NCI-H1105 treated with DMSO at 0.1 percent for 48 hours (cell line): ENCODE results near the gene C3orf20.
"Not testable (repeated sequence)": the region's sequence is repeated elsewhere in the genome, so short reads cannot be mapped to it uniquely, and the experiment has no call there.

Experiments used
- DNase-seq: peaks from one replicate; lab custom pipeline; 2025; lab: John Stamatoyannopoulos, UW

Gene C3orf20

DNA sequence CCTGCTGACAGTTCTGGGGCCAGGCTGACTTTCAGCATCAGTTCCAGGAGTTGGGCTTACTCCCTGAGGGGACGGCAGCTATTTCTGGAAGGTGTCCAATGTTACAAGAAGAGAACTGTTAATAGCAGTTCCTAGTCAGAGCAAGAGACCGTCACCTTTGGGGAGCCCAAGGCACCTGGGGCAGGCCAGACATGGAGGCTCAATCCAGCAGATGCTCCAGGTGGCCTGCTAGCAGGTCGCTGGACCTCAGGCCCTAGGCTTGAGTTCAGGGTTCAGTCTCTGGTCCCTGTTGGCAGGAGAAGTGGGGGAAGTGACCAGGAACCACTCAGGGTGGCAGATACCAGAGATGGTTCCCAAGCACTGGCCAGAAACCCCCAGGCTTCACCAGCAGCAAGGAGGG lies 25.9 kb downstream of the C3orf20 start:
- no peak for DNase-seq

DNA sequence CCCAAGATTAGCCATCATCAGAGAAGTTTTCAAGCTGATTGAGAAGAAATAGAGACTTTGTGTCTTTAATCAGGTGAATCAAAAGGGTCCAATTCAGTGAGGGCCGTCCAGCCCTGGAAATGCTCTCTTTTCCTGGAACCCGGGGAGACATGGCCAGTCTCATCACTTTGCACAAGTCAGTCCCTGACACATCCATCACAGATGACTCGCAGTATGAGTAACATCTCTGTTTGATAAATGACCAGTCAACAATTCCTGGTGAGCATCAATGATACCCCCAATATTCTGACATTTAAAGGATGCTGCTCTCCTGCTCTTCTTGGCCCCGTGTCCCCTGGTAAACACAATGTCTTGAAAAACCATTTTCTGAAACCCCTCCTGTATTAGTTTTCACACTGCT lies 26.7 kb downstream of the C3orf20 start:
- DNase-seq: no peak

DNA sequence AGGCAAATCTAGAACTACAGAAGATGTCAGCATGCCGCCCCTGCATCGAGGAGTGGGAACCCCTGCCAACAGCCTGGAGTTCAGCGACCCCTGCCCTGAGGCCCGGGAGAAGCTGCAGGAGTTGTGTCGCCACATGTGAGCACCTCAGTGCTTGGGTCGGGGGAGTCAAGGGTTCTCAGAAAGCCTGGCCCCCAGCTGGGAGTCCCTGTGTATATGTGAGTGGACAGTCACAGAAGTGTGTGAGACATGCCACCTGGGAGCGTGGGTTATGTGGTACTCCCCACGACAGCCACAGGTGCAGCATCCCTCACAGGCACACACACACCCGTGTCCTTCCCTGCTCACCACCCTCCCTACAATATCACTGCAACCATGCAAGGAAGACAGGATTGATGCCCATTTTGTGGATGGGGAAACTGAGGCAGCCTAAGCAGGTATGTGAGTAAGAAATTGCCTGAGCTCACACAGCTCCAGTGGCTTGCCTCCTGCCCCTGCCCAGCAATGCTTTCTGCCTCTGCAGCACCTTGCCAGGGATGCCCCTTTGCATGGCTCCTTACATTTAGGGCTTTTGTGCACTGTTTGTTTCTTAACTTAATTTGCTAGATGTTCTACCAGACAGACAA lies 28.3 kb downstream of the C3orf20 start:
- no peak for DNase-seq

DNA sequence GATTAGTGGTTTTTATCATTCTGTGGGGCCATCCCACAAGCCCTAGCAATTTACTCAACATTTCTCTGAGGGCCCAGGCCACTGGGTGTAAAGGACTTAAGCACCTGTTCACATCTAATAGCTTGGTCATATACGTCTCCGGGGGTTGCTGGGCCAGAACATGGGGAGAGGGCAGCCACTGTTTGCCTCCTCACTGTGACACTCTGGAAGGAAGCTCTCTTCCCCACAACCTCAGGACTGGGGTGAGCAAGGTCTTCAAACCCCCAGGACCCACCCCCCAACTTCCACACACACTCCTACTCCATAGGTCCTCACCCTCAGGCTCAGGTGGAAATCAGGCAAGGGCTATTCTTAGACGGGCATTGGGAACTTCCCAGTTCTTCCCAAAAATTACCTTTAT lies 28.9 kb downstream of the C3orf20 start:
- DNase-seq: no peak

DNA sequence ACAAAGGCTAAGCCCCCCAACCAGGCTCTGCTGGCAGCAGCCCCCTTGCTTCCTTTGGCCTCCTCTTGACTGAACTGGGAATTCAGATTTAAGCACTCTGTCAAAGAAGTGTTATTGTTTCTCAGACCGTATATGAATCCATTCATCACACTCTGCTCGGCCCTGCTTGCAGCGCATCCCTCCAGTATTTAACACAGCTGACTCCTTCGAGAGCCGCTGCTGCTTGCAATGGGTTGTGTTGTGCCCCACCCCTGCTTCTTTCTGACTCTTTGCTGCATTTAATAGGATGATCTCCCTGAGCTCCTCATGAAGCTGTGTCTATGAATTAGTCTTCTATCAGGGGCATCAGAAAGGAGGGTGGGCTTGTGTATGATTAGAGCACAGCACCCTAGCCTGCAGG lies 31.2 kb downstream of the C3orf20 start:
- DNase-seq: no peak

DNA sequence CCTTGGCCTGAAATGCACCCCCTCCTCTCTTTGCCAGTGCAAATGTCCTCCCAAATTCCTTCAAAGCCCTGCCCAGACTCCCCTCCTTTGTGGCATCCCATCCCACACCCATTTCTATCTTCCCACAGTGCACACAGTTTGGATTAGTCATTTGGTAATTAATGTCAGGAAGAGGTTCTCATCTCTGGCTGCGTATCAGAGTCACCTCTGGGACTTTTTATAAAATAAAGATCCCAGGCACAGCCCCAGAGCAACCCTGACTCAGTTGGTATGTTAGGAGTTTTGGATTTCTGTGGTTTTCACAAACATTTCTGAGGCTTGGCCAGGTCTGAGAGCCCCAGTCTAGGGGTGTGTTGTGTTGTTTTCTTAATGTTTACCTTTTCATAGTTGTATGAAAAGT lies 41.6 kb downstream of the C3orf20 start:
- no peak for DNase-seq

DNA sequence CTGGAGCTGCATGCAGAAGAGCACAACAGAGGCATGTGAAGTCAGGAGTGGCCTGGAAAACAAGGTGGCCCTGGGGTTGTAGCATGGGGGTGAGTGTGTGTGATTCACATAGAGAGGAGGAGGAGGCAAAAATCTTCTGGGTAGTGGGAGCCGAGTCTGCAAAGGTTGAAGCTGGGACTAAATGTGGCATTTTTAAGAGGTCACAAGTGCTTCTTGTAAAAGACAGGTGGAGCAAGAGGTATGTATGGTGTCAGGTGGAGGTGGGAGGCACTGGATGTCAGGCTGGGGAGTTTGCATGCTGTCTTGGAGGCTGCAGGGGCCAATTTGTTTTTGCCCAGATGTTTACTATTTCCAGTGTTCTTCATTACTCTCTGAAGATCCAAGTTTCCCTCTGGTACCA lies 42.4 kb downstream of the C3orf20 start:
- no peak for DNase-seq

DNA sequence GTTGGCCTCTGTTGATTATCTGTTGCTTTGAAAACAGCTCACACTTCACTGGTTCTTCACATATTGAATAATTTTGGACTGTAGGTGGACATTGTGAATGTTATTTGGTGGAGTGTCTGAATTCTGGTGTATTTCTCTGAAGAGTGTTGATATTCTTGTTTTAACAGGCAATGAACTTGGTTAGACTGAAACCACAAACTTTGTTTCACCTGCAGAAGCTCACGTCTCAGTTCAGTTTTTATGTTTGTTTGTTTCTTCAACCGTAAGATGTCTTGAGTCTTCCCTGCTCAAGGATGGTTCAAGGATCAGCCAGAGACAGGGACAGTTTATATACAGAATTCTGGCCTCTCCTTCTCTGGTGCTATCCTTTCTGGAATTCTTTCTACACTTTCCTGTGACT lies 43.6 kb downstream of the C3orf20 start:
- DNase-seq: no peak

DNA sequence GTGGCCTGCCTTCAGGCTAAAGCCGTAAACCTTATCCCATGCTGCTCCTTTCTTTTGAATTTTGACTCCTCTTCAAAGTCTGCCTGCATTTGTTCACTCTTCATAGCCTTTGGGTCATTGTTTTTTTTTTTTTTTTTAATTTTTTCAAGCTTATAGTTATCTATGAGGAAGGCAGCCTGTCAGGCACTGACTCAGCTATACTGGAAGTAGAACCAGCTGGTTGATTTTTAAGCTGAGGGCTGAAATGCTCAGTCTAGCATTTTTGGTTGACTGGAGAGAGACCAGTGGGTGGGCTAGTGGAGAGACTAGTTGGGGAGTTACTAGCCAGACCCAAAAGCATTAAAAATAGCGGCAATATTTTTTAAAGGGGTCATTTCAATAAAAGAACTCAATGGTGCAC lies 44.1 kb downstream of the C3orf20 start:
- DNase-seq: no peak

DNA sequence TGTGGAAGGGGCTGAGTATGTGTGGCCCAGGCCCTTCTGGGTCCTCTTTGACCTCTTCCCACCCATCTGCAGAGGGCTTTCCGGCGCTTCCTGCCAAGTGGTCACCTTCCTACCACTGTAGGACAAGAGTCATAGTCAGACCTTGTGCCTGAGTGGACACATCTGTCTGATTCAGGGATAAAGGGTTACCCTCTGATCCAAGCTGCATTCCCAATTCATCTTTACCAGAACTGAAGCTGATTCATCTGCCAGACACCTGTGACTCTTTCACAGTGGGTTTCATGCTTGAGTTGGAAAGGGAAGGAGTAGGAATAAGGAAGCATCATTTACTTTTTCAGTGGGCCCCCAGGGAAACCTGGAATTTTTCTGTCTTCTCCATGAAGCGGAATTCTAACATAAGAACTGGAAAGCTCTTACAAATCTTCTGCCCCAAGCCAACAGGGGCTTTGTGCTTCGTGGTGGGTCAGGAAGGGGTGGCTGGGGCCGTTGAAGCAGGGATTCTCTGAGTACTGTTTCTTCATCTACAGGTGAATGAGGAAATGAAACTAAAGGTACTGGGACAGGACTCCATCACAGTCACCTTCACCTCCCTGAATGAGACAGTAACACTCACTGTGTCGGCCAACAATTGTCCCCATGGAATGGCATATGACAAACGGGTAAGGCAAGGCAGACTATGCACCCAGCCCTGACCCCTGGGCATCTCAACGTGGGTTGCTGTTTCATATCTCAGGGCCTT lies 46.4 kb downstream of the C3orf20 start:
- DNase-seq: no peak

DNA sequence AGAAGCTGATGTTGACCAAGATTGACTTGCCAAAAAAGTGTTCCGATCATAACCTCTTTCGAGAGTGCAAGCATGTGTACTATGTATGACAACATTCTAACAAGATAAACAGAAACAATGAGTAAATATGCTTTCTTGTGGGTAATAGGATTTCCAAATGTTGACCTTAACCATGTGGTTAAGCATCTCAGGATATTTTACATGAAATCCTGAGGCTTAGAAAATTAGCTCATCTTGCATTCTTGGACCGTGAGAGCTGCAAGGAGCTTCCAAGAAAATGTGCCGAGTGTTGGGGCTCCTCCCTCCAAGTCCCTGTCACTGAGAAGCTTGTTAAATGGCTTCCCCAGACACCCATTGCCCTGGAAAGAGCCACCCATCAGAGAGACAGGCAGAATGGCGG lies 50.1 kb downstream of the C3orf20 start:
- DNase-seq: no peak

DNA sequence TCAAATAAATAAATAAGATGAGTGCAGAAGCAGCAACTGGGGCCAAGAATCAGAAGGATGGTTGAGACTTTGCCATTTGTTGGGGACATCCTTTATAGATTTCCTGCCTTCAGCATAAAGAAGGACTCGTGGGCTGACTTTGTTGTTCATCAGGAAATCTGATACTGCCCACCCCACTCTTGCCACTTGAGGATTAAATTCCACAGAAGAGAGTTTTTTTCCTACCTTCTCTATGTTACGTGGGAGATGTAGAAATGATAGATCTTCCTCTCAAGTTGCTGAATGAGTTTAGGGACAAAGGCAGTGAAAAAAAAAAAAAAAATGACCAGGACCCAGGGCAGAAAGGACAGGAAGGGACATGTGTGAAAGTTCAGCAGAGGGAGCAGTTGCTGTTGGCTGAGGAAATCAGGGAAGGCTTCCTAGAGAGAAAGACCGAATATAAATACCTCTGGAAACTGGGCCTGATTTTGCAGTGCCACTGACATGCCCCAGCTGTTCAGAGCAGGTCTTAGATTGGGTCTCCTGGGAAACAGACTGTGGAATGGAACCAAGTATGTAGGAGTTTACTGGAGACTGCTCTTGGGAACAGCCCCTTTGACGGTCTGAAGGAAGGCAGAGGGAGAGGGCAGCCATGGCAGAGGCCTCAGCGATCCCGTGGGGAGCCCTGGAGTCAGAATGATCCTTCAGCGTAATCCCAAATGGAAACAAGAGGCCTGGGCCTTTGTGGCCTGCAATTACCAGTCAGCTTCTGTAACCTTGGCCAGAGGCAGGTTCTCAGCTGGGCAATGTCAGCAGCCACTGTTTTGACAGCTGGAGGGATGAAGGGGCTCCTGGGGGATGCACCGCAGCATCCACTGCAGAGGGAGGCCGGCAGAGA lies 50.9 kb downstream of the C3orf20 start:
- DNase-seq: no peak

DNA sequence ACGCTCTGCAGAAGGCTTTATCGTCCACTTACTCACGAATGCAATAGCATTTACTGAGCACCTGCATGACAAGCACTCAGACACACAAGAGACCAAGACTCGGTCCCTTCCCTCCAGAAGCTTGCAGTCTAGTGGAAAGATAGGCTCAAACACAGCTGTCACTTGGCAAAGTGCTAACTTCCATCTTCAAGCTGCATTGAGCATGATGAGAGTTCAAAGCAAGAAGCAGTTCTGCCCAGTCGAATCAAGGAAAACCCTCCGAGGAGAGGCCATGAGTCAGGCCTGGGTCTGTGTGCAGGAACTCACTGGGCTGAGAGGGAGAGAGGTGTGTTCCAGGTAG lies 51.5 kb downstream of the C3orf20 start:
- no peak for DNase-seq

DNA sequence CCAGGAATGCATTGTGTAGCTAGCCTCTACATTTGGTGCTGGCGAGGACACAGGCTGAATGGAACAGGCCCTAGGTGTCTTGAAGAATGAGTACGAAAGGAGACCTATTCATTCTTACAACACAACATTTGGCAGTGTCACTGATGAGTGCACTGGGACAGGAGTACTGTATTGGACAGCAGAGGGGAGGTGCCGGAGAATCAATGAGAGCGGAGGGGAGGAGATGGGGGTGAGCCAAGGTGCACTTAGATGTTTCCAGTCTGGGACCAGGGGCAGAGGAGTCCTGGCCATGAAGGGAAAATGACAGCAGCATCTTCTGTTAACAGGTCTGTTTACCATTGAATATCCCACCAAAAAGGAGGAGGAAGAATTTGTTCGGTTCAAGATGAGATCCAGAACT lies 53.2 kb downstream of the C3orf20 start:
- DNase-seq: no peak

DNA sequence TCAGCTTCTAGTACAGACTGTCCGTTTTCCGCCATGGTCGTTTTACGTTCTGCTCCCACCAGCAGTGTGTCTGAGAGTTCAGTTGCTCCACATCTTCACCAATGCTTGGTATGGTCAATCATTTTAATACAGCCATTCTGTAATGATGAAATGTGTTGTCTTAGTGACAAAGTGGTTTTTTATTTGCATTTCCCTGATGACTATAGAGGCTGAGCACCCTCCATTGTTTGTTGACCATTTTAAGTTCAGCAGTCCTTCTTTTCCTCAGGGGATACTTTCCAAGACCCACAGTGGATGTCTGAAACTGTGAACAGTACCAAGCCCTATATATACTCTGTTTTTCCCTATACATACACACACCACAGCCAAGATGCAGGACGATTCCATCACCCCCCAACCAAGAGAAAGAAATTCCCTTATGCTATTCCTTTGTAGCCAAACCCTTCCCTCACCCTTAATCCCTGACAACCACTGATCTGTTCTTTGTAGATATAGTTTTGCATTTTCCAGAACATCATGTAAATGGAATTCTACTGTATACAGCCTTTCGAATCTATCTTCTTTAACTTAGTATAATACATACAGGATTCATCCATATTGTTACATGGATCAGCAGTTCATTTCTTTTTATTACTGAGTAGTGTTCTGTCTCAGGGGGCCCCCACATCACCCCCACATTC lies 55.9 kb downstream of the C3orf20 start:
- no peak for DNase-seq

DNA sequence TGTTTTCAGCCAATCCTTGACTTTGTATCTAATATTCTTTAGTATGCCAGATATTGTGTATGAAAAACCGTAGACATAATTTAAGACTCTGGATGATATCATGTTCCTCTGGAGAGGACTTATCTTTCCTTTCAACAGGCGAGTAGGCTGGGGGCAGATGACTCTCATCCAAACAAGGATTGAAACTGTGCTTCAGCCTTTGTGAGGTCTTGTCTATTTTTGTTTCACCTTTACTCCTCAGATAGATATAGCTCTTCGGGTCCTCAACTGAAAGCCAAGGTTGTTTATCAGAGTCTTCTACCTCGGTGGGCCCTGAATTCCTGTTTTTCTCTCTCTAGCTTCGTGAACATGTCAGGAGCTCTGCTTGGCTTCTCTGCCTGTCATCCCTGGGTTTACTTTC lies 66.0 kb downstream of the C3orf20 start:
- no peak for DNase-seq

DNA sequence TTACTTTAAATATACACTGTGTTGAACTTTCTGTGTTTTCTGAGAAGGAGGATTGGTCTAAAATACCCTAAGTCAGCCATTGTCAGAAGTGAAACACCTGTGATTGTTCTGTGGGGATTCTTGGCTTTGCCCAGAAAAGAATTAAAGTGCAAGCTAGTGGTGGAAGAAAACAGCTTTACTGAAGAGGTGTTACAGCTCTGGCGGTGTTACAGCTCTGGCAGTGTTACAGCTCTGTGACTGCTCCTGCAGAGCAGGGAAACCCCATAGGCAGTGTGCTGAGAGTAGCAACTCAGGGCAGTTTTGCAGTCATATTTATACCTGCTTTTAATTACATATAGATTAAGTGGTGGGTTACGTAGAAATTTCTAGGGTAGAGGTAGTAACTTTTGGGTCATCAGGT lies 66.6 kb downstream of the C3orf20 start:
- no peak for DNase-seq

DNA sequence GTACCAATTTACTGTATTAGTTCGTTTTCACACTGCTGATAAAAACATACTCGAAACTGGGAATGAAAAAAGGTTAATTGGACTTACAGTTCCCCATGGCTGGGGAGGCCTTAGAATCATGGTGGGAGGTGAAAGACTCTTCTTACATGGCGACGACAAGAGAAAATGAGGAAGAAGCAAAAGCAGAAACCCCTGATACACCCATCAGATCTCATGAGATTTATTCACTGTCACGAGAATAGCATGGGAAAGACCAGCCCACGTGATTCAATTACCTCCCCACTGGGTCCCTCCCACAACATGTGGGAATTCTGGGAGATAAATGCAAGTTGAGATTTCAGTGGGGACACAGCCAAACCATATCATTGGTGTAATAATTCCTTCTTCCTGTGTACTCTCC lies 69.6 kb downstream of the C3orf20 start:
- DNase-seq: no peak

DNA sequence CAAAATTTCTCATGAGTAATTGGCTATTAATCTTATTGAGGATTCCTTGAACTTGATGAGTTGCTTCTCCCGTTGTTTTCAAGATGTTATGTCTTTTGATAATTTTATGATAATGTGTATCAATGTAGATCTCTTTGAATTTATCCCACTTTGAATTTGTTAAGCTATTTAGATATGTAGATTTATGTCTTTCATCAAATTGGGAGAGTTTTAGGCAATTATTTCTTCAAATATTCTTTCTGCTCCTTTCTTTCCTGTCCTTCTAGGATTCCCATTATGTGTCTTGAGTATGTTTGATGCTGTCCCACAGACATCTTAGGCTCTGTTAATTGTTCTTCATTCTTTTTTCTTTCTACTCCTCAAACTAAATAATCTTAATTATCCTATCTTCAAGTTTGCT lies 75.7 kb downstream of the C3orf20 start:
- no peak for DNase-seq

DNA sequence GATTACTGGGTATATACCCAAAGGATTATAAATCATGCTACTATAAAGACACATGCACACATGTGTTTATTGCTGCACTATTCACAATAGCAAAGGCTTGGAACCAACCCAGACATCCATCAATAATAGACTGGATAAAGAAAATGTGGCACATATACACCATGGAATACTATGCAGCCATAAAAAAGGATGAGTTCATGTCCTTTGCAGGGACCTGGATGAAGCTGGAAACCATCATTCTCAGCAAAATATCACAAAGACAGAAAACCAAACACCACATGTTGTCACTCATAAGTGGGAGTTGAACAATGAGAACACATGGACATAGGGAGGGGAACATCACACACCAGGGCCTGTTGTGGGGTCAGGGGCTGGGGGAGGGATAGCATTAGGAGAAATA lies 78.0 kb downstream of the C3orf20 start:
- DNase-seq: not testable (repeated sequence)

DNA sequence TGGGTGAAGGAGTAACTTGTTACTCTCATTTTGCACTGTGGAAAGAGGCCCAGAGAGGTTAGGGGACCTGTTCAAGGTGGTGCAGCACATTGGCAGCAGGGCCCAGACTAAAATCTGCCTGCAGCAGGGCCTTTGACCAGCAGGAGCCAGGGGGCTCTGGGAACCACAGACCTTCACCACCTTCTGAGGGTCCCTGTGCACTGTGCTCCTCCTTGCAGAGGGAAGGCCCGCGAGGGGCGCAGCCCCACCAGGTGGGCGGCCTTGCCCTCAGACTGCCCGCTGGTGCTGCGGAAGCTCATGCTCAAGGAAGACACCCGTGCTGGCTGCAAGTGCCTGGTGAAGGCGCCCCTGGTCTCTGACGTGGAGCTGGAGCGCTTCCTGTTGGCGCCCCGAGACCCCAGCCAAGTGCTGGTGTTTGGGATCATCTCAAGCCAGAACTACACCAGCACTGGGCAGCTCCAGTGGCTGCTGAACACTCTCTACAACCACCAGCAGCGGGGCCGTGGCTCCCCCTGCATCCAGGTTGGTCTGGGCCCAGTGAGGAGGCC lies 82.3 kb downstream of the C3orf20 start:
- no peak for DNase-seq

DNA sequence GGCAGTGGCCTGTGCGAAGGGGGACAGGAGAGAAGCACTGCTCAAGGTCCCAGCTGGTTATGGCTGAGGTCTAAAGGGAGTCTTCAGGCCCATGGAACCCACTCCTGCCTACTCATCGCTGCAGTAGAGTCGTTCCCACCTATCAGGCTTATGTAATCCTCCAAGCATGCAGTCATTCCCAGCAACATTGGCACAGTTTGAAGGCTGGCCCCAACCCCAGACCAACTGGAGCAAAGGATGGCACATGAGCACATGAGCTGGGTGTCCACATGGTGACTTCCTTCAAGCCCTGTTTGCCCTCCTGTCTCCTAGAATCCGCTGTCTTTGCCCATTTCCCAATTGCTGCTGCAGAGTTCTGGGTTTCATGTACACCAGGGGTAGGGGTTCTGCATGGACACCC lies 83.4 kb downstream of the C3orf20 start:
- DNase-seq: no peak
